ENCODE measurements around the gene MXI1. TPM values are rescaled to one million over a fixed set of nuclear protein-coding genes. Genes with fewer than 3 reads are reported as not detected.

The MXI1 gene
- total and polyA plus RNA-seq, 2 experiments from 2014 or later, result 5.1 to 8.5 TPM

- no peak for TF ChIP-seq ZNF462 (CRISPR knock-in tag; IDR thresholded peaks at IDR 0.05)
- TF ChIP-seq ZNF331 (CRISPR knock-in tag; IDR thresholded peaks at IDR 0.05; ENCODE audit: low read depth), result no peak
- TF ChIP-seq EZH2phosphoT487 (IDR thresholded peaks at IDR 0.05; ENCODE audit: unreplicated experiment), result no peak
- TF ChIP-seq STAT1 (IDR thresholded peaks at IDR 0.05; ENCODE audit: unreplicated experiment), result no peak
- no peak for TF ChIP-seq CREB1 (CRISPR knock-in tag; IDR thresholded peaks at IDR 0.05; ENCODE audit: low read depth)
Observed at GRCh38 chr10:110174201-110174600, 33.2 kb upstream of the MXI1 start (continued).

- peaks cover 14% of the 10 kb centered on the region; the same call in 1 of the 2 replicates for H3F3A ChIP-seq (replicated peaks; ENCODE audit: low read depth)
- ATAC-seq (no peak), DNase-seq (ENCODE audit: low spot score) (no peak)
- H3K27ac Mint-ChIP-seq, result no peak overlapping the region
- H3K4me1 Mint-ChIP-seq, result peaks cover 54% of the 10 kb centered on the region
- H3K9me2 ChIP-seq (ENCODE audit: insufficient read depth), result no peaks in the 10 kb centered on the region
- H3K36me3 ChIP-seq (ENCODE audit: insufficient read depth), result no peaks in the 10 kb centered on the region
- H3K27me3 ChIP-seq (ENCODE audit: insufficient read depth), result peaks cover 87% of the 10 kb centered on the region
- H3K79me2 ChIP-seq (replicated peaks; ENCODE audit: insufficient read depth), result no peaks in the 10 kb centered on the region
- no peaks in the 10 kb centered on the region for H3K36me3 Mint-ChIP-seq (ENCODE audit: low read depth)
- H3K9me3 Mint-ChIP-seq, result peaks cover 2% of the 10 kb centered on the region; the same call in 1 of the 3 replicates
- H3K4me2 ChIP-seq, result 0 out of 2 replicates have a peak overlapping the region, but pooled peaks have one; percentile 74
- H3K4me3 ChIP-seq, result no peak overlapping the region
- peaks cover 76% of the 10 kb centered on the region for H3K27me3 Mint-ChIP-seq (ENCODE audit: insufficient read depth, low read depth, poor library complexity)
- H3K4me1 ChIP-seq (ENCODE audit: insufficient read depth), result peaks cover 45% of the 10 kb centered on the region
- H3K27ac ChIP-seq (ENCODE audit: low read depth), result no peak overlapping the region
- peaks cover 8% of the 10 kb centered on the region; the same call in 1 of the 2 replicates for H4K20me1 ChIP-seq (replicated peaks; ENCODE audit: insufficient read depth)
- H2AFZ ChIP-seq, result no peak overlapping the region
- H3K4me3 Mint-ChIP-seq, result no peak overlapping the region
- no peak for TF ChIP-seq NANOG (IDR thresholded peaks at IDR 0.05; ENCODE audit: borderline replicate concordance)
- TF ChIP-seq REST (IDR thresholded peaks at IDR 0.05; ENCODE audit: unreplicated experiment), result no peak
- no peak for TF ChIP-seq ZNF114 (CRISPR knock-in tag; IDR thresholded peaks at IDR 0.05)
- TF ChIP-seq EZH2 (IDR thresholded peaks at IDR 0.05; ENCODE audit: low read depth, unreplicated experiment), result no peak
- TF ChIP-seq ETS1 (IDR thresholded peaks at IDR 0.05), result no peak
- no peak for TF ChIP-seq POLR2AphosphoS5 (IDR thresholded peaks at IDR 0.05; ENCODE audit: low read depth)
Observed at GRCh38 chr10:110174816-110175215, 32.6 kb upstream of the MXI1 start.

Measured in GM23338 (cell line).